Adrenal gland (tissue), 5 donors: ENCODE results near the gene LYRM4.

Source experiments
- POLR2A ChIP-seq, 2 donors: fragments of 450-650 bp; IDR thresholded peaks; one replicate each; pipeline ENCODE4 v1.6.1; 2017; ENCODE audit warnings: antibody characterized with exemption in 2 of 2, mild to moderate bottlenecking in 2 of 2, moderate library complexity in 1 of 2
- TF ChIP-seq, protein P1 (sequence below), 6 experiments: fragments of 450-650 bp in 4 of 6; fragments of 200-600 bp in 2 of 6; sonication (generic) in 1 of 6; IDR thresholded peaks; 1 replicate in 5 of 6; 2 replicates in 1 of 6; pipeline versions ENCODE4 v1.5.1 to v1.8.0; 2016 to 2021; ENCODE audit warnings: antibody characterized with exemption in 6 of 6, mild to moderate bottlenecking in 2 of 6, moderate library complexity in 1 of 6
- donor health status: DM: no; HTN: no; CAD: no.

DNA sequence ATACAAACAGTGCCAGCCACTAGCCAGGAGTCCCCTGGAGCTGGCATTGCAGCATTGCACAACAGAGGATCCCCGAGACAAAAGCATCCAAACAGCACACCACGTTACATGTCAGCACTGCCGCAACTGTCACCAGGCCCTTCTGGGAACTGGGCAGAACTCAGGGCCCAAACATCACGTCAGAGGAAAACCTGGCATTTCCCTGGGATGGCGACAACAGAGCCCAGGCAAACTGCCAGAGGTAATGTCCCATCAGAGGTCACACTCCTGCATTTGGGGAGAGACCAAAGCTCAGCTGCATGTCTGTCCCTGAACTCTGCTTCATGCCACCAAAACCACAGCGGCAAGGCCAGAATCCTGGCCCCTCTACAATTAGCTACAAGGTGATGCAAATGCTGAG is 139.3 kb downstream of the LYRM4 start:
- TF ChIP-seq POLR2A (IDR thresholded peaks at IDR 0.05) = no peak
- TF ChIP-seq, protein P1, sequence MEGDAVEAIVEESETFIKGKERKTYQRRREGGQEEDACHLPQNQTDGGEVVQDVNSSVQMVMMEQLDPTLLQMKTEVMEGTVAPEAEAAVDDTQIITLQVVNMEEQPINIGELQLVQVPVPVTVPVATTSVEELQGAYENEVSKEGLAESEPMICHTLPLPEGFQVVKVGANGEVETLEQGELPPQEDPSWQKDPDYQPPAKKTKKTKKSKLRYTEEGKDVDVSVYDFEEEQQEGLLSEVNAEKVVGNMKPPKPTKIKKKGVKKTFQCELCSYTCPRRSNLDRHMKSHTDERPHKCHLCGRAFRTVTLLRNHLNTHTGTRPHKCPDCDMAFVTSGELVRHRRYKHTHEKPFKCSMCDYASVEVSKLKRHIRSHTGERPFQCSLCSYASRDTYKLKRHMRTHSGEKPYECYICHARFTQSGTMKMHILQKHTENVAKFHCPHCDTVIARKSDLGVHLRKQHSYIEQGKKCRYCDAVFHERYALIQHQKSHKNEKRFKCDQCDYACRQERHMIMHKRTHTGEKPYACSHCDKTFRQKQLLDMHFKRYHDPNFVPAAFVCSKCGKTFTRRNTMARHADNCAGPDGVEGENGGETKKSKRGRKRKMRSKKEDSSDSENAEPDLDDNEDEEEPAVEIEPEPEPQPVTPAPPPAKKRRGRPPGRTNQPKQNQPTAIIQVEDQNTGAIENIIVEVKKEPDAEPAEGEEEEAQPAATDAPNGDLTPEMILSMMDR (IDR thresholded peaks at IDR 0.05) = no peak
